Lower leg skin (tissue), 3 donors: ENCODE results near the gene HDAC9.

Experiments
- POLR2A ChIP-seq, 2 donors: fragments of 450-650 bp; IDR thresholded peaks; one replicate each; pipeline ENCODE4 v1.6.1; 2016 to 2017; ENCODE audit warnings: antibody characterized with exemption in 2 of 2, mild to moderate bottlenecking in 1 of 2, moderate library complexity in 1 of 2
- TF ChIP-seq, protein P1 (sequence below), 3 donors: fragments of 450-650 bp; IDR thresholded peaks; one replicate each; pipeline ENCODE4 v1.5.1; 2016; ENCODE audit warnings: antibody characterized with exemption in 3 of 3, mild to moderate bottlenecking in 3 of 3, moderate library complexity in 2 of 3

GRCh38 chr7:18845700-18846099, 350.2 kb downstream of the HDAC9 start:
- TF ChIP-seq POLR2A (IDR thresholded peaks at IDR 0.05): no peak
- TF ChIP-seq, protein P1, sequence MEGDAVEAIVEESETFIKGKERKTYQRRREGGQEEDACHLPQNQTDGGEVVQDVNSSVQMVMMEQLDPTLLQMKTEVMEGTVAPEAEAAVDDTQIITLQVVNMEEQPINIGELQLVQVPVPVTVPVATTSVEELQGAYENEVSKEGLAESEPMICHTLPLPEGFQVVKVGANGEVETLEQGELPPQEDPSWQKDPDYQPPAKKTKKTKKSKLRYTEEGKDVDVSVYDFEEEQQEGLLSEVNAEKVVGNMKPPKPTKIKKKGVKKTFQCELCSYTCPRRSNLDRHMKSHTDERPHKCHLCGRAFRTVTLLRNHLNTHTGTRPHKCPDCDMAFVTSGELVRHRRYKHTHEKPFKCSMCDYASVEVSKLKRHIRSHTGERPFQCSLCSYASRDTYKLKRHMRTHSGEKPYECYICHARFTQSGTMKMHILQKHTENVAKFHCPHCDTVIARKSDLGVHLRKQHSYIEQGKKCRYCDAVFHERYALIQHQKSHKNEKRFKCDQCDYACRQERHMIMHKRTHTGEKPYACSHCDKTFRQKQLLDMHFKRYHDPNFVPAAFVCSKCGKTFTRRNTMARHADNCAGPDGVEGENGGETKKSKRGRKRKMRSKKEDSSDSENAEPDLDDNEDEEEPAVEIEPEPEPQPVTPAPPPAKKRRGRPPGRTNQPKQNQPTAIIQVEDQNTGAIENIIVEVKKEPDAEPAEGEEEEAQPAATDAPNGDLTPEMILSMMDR (IDR thresholded peaks at IDR 0.05): no peak
